ENCODE measurements around the gene FUT3. TPM values are rescaled to one million over a fixed set of nuclear protein-coding genes. Genes with fewer than 3 reads are reported as not detected.

FUT3 gene
- total RNA-seq, 1 experiment from 2014 or later, result 2.6 TPM

DNA sequence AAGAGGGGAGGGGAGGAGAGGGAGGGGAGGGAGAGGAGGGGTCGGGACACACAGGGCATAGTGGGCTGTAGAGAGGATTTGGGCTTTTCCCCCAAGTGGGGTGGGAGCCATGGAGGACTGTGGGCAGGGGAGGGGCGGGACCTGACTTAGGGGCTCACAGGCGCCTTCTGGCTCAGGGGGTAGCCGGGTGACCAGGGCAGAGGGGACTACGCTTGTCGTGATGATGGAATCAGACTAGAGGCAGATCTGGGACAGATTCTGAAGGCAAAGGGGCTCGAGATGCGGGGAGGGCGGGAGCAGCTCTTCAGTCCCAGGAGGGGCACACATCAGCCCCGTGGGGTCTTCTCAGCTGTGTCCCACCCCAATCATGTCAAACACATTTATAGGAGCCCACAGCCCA is 38.9 kb upstream of the FUT3 start:
- DNase-seq (ENCODE audit: low read depth, low spot score), result no peak
- ChIA-PET RAD21 (ENCODE audit: low non-redundant PET in 1 of 2, low total read pairs in 2 of 2, uncharacterized antibody in 2 of 2, unreplicated experiment in 2 of 2) (no interaction called here), CTCF (interaction anchor here (1.0 to 3.7 kb wide), 2 partner anchors 86 to 132 kb away, joined by 3 to 48 read pairs; partner anchors contain the start of gene NRTN), POLR2A (interaction anchor here (1.1 kb wide), 1 partner anchor 14 kb away, joined by 5 read pairs; the partner anchor contains the start of genes NDUFA11 and VMAC)
- Histone ChIP-seq H3K9me3 (ENCODE audit: control insufficient read depth in 1 of 2, insufficient read depth in 1 of 2, low read depth in 1 of 2, low read length in 2 of 2) (no peaks in the 10 kb centered on the region), H3K27me3 (ENCODE audit: insufficient read depth, low read length) (no peaks in the 10 kb centered on the region), H3K9me2 (ENCODE audit: insufficient read depth) (no peaks in the 10 kb centered on the region), H3K36me3 (ENCODE audit: control insufficient read depth in 1 of 2, insufficient read depth in 2 of 2, low read length in 2 of 2) (no peaks in the 10 kb centered on the region), H3K4me1 (ENCODE audit: control insufficient read depth in 1 of 2, insufficient read depth in 2 of 2, low read length in 2 of 2) (peaks cover 0 to 3% of the 10 kb centered on the region in 2 experiments; a peak in 1 of 4 replicates), H3K4me3 (replicated peaks in 1 of 2; ENCODE audit: low read depth in 1 of 2, low read length in 2 of 2) (no peak overlapping the region), H2AFZ (ENCODE audit: low read depth, low read length, poor library complexity, severe bottlenecking) (no peak overlapping the region), H3K27ac (ENCODE audit: low read depth, low read length) (no peak overlapping the region), H3K9ac (ENCODE audit: low read length) (no peak overlapping the region), H3K79me2 (ENCODE audit: insufficient read depth, low read length) (no peaks in the 10 kb centered on the region), H3K4me2 (ENCODE audit: low read length) (no peak overlapping the region), H4K20me1 (ENCODE audit: insufficient read depth) (no peaks in the 10 kb centered on the region)
- ATAC-seq, result no peak
- intact Hi-C loops (cut with micrococcal nuclease), result no loop called here
- TF ChIP-seq FOSL1 (IDR thresholded peaks at IDR 0.05; ENCODE audit: low read depth) (no peak), SRF (IDR thresholded peaks at IDR 0.05; ENCODE audit: low read depth) (no peak), TCF7L2 (IDR thresholded peaks at IDR 0.05; ENCODE audit: borderline replicate concordance, extremely low read depth, insufficient read depth, insufficient read length) (no peak), YY1 (IDR thresholded peaks at IDR 0.05; ENCODE audit: extremely low read depth, insufficient replicate concordance, low read depth, low read length) (no peak), EZH2phosphoT487 (IDR thresholded peaks at IDR 0.05; ENCODE audit: borderline replicate concordance) (no peak), EZH2 (IDR thresholded peaks at IDR 0.05) (no peak), CEBPB (IDR thresholded peaks at IDR 0.05; ENCODE audit: low read depth) (no peak), POLR2A (IDR thresholded peaks at IDR 0.05; ENCODE audit: borderline replicate concordance, extremely low read depth, insufficient read depth, insufficient read length) (no peak), ZFX (IDR thresholded peaks at IDR 0.05) (no peak)
- TF ChIP-seq, protein P1, sequence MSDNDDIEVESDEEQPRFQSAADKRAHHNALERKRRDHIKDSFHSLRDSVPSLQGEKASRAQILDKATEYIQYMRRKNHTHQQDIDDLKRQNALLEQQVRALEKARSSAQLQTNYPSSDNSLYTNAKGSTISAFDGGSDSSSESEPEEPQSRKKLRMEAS (IDR thresholded peaks at IDR 0.05), result no peak
- TF ChIP-seq, protein P2, sequence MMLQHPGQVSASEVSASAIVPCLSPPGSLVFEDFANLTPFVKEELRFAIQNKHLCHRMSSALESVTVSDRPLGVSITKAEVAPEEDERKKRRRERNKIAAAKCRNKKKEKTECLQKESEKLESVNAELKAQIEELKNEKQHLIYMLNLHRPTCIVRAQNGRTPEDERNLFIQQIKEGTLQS (IDR thresholded peaks at IDR 0.05), result no peak
- BruUV-seq (replicated peaks), result no TSS peak

All from HCT116 (cell line).